H1 (cell line): ENCODE measurements around the gene CYP4Z1. TPM values are rescaled to one million over a fixed set of nuclear protein-coding genes. Genes with fewer than 3 reads are reported as not detected.

Source experiments
- CTCF ChIA-PET: fragments of 300-600 bp; sonication (Branson Sonifier 250); formaldehyde crosslinking; loops from one replicate; lab custom pipeline; 2021; ENCODE audit not compliant: partially characterized antibody; lab: Charles Lee
- POLR2A ChIA-PET: fragments of 300-600 bp; sonication (Branson Sonifier 250); formaldehyde crosslinking; loops from one replicate; lab custom pipeline; 2021; ENCODE audit warnings: inconsistent platforms; ENCODE audit not compliant: partially characterized antibody; lab: Charles Lee
- DNase-seq, 2 experiments: peaks; one replicate each; pipeline versions ENCODE4 v3.0.0 to v3.0.0-alpha.2; 2010 to 2022; ENCODE audit warnings: low spot score in 2 of 2, low read depth in 1 of 2, mixed read lengths in 1 of 2
- FAIRE-seq: peaks from 2 replicates; lab custom pipeline; 2011; peaks lifted over from hg19 to GRCh38; lab: Jason Lieb, UNC
- H2AFZ ChIP-seq: 2 replicates; pipeline ENCODE4 v1.8.1; 2012; ENCODE audit warnings: low read length, inconsistent platforms
- H2AK5ac ChIP-seq: 2 replicates; pipeline ENCODE4 v1.6.1; 2013; ENCODE audit warnings: low read depth, low read length
- H2BK120ac ChIP-seq: replicated peaks from 2 replicates; pipeline ENCODE3; 2013; ENCODE audit warnings: low read depth, low read length, inconsistent platforms
- H2BK12ac ChIP-seq: 2 replicates; pipeline ENCODE4 v1.6.1; 2013; ENCODE audit warnings: low read depth, low read length
- H2BK15ac ChIP-seq: 2 replicates; pipeline ENCODE4 v1.6.1; 2013; ENCODE audit warnings: low read length
- H2BK20ac ChIP-seq: 2 replicates; pipeline ENCODE4 v1.6.1; 2013; ENCODE audit warnings: low read length
- H2BK5ac ChIP-seq: 2 replicates; pipeline ENCODE4 v1.6.1; 2013; ENCODE audit warnings: low read depth, low read length
- H3K14ac ChIP-seq: 2 replicates; pipeline ENCODE4 v1.6.1; 2013; ENCODE audit warnings: inconsistent platforms; ENCODE audit not compliant: insufficient read length
- H3K18ac ChIP-seq: 2 replicates; pipeline ENCODE4 v1.6.1; 2013; ENCODE audit warnings: low read length; ENCODE audit errors: extremely low read depth
- H3K23ac ChIP-seq: 2 replicates; pipeline ENCODE4 v1.6.1; 2013; ENCODE audit warnings: inconsistent platforms; ENCODE audit not compliant: insufficient read length
- H3K23me2 ChIP-seq: 2 replicates; pipeline ENCODE4 v1.6.1; 2013; ENCODE audit warnings: low read depth, low read length
- H3K27ac ChIP-seq: 2 replicates; pipeline ENCODE4 v1.6.1; 2011; ENCODE audit warnings: low read depth, low read length, inconsistent platforms
- H3K27me3 ChIP-seq, 4 experiments: replicated peaks in 1 of 4; 1 replicate in 1 of 4; 2 replicates in 3 of 4; pipeline versions ENCODE4 v1.6.1 to v1.8.1; 2011 to 2013; ENCODE audit warnings: low read length in 3 of 4, mild to moderate bottlenecking in 3 of 4, inconsistent platforms in 2 of 4, mixed read lengths in 2 of 4, moderate library complexity in 1 of 4; ENCODE audit not compliant: control insufficient read depth in 3 of 4, insufficient read depth in 3 of 4; ENCODE audit errors: extremely low read depth in 1 of 4
- H3K36me3 ChIP-seq, 4 experiments: 2 replicates each; pipeline versions ENCODE4 v1.6.1 to v1.8.1; 2011 to 2013; ENCODE audit warnings: mild to moderate bottlenecking in 4 of 4, low read length in 3 of 4, moderate library complexity in 2 of 4, control low read depth in 1 of 4, inconsistent platforms in 1 of 4; ENCODE audit not compliant: insufficient read depth in 4 of 4, control insufficient read depth in 2 of 4
- H3K4ac ChIP-seq: replicated peaks from 2 replicates; pipeline ENCODE3; 2013; ENCODE audit warnings: low read length, low read depth, mixed read lengths, inconsistent platforms; ENCODE audit not compliant: insufficient read length
- H3K4me1 ChIP-seq, 4 experiments: replicated peaks in 1 of 4; 1 replicate in 1 of 4; 2 replicates in 3 of 4; pipeline versions ENCODE4 v1.6.1 to v1.8.1; 2011 to 2013; ENCODE audit warnings: low read length in 3 of 4, inconsistent platforms in 2 of 4, mixed read lengths in 1 of 4; ENCODE audit not compliant: insufficient read depth in 4 of 4, control insufficient read depth in 3 of 4
- H3K4me2 ChIP-seq, 2 experiments: 2 replicates each; pipeline versions ENCODE4 v1.6.1 to v1.8.1; 2011 to 2013; ENCODE audit warnings: low read depth in 2 of 2, low read length in 2 of 2, control low read depth in 1 of 2, inconsistent platforms in 1 of 2, mild to moderate bottlenecking in 1 of 2; ENCODE audit not compliant: insufficient read depth in 1 of 2
- H3K4me3 ChIP-seq, 4 experiments: fragments of 200-600, 300-600 bp in 1 of 4; sonication (generic), shearing (Covaris generic), sonication (Bioruptor Twin) in 1 of 4; 2 replicates each; pipeline versions ENCODE4 v1.5.1 to v1.8.1; 2011 to 2016; ENCODE audit warnings: low read length in 4 of 4, low read depth in 3 of 4, control low read depth in 2 of 4, inconsistent platforms in 2 of 4, mild to moderate bottlenecking in 2 of 4, mixed read lengths in 1 of 4, moderate library complexity in 1 of 4; ENCODE audit not compliant: insufficient read depth in 2 of 4; ENCODE audit errors: extremely low read depth in 1 of 4
- H3K56ac ChIP-seq: replicated peaks from 2 replicates; pipeline ENCODE3; 2013; ENCODE audit warnings: low read depth, mild to moderate bottlenecking, mixed read lengths, low read length, inconsistent platforms; ENCODE audit not compliant: insufficient read length
- H3K79me1 ChIP-seq: 2 replicates; pipeline ENCODE4 v1.6.1; 2013; ENCODE audit warnings: low read depth, low read length, control low read depth
- H3K79me2 ChIP-seq, 2 experiments: 2 replicates each; pipeline versions ENCODE4 v1.6.1 to v1.8.1; 2012 to 2013; ENCODE audit warnings: low read length in 2 of 2, mild to moderate bottlenecking in 2 of 2, inconsistent platforms in 1 of 2; ENCODE audit not compliant: insufficient read depth in 2 of 2, control insufficient read depth in 1 of 2
- H3K9ac ChIP-seq, 4 experiments: replicated peaks in 1 of 4; 1 replicate in 1 of 4; 2 replicates in 3 of 4; pipeline versions ENCODE4 v1.6.1 to v1.8.1; 2011 to 2013; ENCODE audit warnings: low read depth in 3 of 4, low read length in 3 of 4, control low read depth in 2 of 4, mild to moderate bottlenecking in 2 of 4, moderate library complexity in 2 of 4, inconsistent platforms in 1 of 4; ENCODE audit errors: extremely low read depth in 1 of 4
- H3K9me3 ChIP-seq, 2 experiments: 2 replicates each; pipeline versions ENCODE4 v1.6.1 to v1.8.1; 2012 to 2013; ENCODE audit warnings: mild to moderate bottlenecking in 2 of 2, moderate library complexity in 2 of 2, control low read depth in 1 of 2, inconsistent platforms in 1 of 2, low read depth in 1 of 2, low read length in 1 of 2, mixed read lengths in 1 of 2; ENCODE audit not compliant: insufficient read depth in 2 of 2
- H4K20me1 ChIP-seq, 2 experiments: replicated peaks in 1 of 2; 2 replicates each; pipeline versions ENCODE3 to v1.8.1; 2011 to 2013; ENCODE audit warnings: inconsistent platforms in 2 of 2, low read length in 2 of 2, mild to moderate bottlenecking in 1 of 2; ENCODE audit not compliant: insufficient read depth in 2 of 2, control insufficient read depth in 1 of 2
- H4K5ac ChIP-seq: 2 replicates; pipeline ENCODE4 v1.6.1; 2013; ENCODE audit warnings: low read length, low read depth, mixed read lengths, inconsistent platforms; ENCODE audit not compliant: insufficient read length
- H4K8ac ChIP-seq: 2 replicates; pipeline ENCODE4 v1.8.0; 2013; ENCODE audit warnings: mild to moderate bottlenecking, moderate library complexity, low read length, inconsistent platforms; ENCODE audit not compliant: insufficient read depth; ENCODE audit errors: extremely low read depth
- H4K91ac ChIP-seq: replicated peaks from 2 replicates; pipeline ENCODE3; 2013; ENCODE audit warnings: low read length, mixed read lengths, inconsistent platforms; ENCODE audit not compliant: insufficient read length
- JUND ChIP-seq: IDR thresholded peaks from 2 replicates; pipeline ENCODE4 v1.6.1; 2011; ENCODE audit warnings: mild to moderate bottlenecking, improper control_type of control experiment, low read length
- POLR2A ChIP-seq, 2 experiments: IDR thresholded peaks; 1 replicate in 1 of 2; 2 replicates in 1 of 2; pipeline ENCODE4 v1.6.1; 2011; ENCODE audit warnings: low read depth in 2 of 2, low read length in 2 of 2, mild to moderate bottlenecking in 2 of 2; ENCODE audit errors: control extremely low read depth in 1 of 2
- RAD21 ChIP-seq, 2 experiments: IDR thresholded peaks in 1 of 2; conservative IDR thresholded peaks in 1 of 2; 2 replicates each; pipeline ENCODE4 v1.6.1; 2011; ENCODE audit warnings: low read depth in 2 of 2, low read length in 2 of 2, improper control_type of control experiment in 1 of 2, inconsistent platforms in 1 of 2, mild to moderate bottlenecking in 1 of 2, moderate library complexity in 1 of 2
- YY1 ChIP-seq: IDR thresholded peaks from 2 replicates; pipeline ENCODE4 v1.6.1; 2011; ENCODE audit warnings: low read depth, mild to moderate bottlenecking, low read length
- WGBS, 2 experiments: shearing (Covaris generic) in 1 of 2; methylation state at CpG; one replicate each; pipeline versions ENCODE4 v1.1.6 to v1.1.7; 2013 to 2015; ENCODE audit warnings: low lambda C conversion rate in 2 of 2, mixed read lengths in 2 of 2, inconsistent platforms in 1 of 2, low coverage in 1 of 2, missing lambda C conversion rate in 1 of 2; ENCODE audit not compliant: insufficient replicate concordance in 2 of 2, insufficient coverage in 1 of 2, insufficient read length in 1 of 2; ENCODE audit errors: extremely low coverage in 1 of 2, missing lambda C conversion rate in 1 of 2; 5-methylcytosine and 5-hydroxymethylcytosine counted together
- polyA plus RNA-seq, 7 experiments: library from polyadenylated mRNA; depleted of rRNA in 3 of 7; stranded (reverse) in 5 of 7; unstranded in 2 of 7; fragments of >200 nt in 5 of 7; fragments of 200-250 nt in 2 of 7; gene quantifications; 1 replicate in 5 of 7; 2 replicates in 1 of 7; 4 replicates in 1 of 7; pipeline versions ENCODE4 v1.2.1 to v1.2.3, GENCODE V29; 2011 to 2013; ENCODE audit warnings: missing spikeins in 2 of 7, mixed read lengths in 2 of 7
- total RNA-seq: library from RNA; stranded (reverse); fragmentation: NEBNext Ultra II Directional; extraction: Animal tissue kit (Norgen Biotek cat#: 25700); gene quantifications from 2 replicates; pipeline ENCODE4 v1.2.1, GENCODE V29; 2021

CYP4Z1 gene
- total and polyA plus RNA-seq, 2 of the 8 experiments (the other 6 are each of a cell fraction or from before 2014, with no cell fraction given), result not detected

- Histone ChIP-seq H4K91ac (no peak overlapping the region), H4K20me1 (no peaks in the 10 kb centered on the region), H3K4me3 (no peak overlapping the region), H3K4ac (no peak overlapping the region), H2BK5ac (no peak overlapping the region), H3K9me3 (no peaks in the 10 kb centered on the region), H2BK15ac (no peak overlapping the region), H2BK12ac (no peak overlapping the region), H3K79me2 (no peaks in the 10 kb centered on the region), H3K14ac (no peak overlapping the region), H2AFZ (no peak overlapping the region), H4K8ac (no peak overlapping the region), H2BK120ac (no peak overlapping the region), H3K9ac (no peak overlapping the region), H3K56ac (no peak overlapping the region), H2AK5ac (no peak overlapping the region), H3K23ac (no peak overlapping the region), H3K36me3 (no peaks in the 10 kb centered on the region), H3K27ac (no peak overlapping the region), H3K27me3 (peaks cover 0 to 2% (median 0%) of the 10 kb centered on the region in 4 experiments; a peak in 1 of 7 replicates), H4K5ac (no peak overlapping the region), H3K79me1 (no peaks in the 10 kb centered on the region), H3K18ac (no peak overlapping the region), H3K23me2 (no peaks in the 10 kb centered on the region), H2BK20ac (no peak overlapping the region), H3K4me1 (no peaks in the 10 kb centered on the region), H3K4me2 (no peak overlapping the region)
- DNase-seq, result no peak
- ChIA-PET POLR2A (no interaction called here), CTCF (interaction anchor here (0.6 to 1.8 kb wide), 2 partner anchors 7 to 16 kb away, joined by 3 to 6 read pairs; partner anchors contain the start of gene CYP4X1)
- WGBS, 2 experiments, result 91% methylated on average over 3 of the region's 3 CpGs; no CpG with 5 or more reads in 1 of the 2 experiments
- TF ChIP-seq JUND (no peak), POLR2A (IDR thresholded peaks at IDR 0.05; ENCODE audit: control extremely low read depth in 1 of 2, low read depth in 2 of 2, low read length in 2 of 2) (no peak), RAD21 (IDR thresholded peaks at IDR 0.05 in 1 of 2, conservative IDR thresholded peaks at IDR 0.05 in 1 of 2; ENCODE audit: low read depth in 2 of 2, low read length in 2 of 2) (no peak), YY1 (no peak)
- no peak for FAIRE-seq
Observed at GRCh38 chr1:47031059-47031458, 36.0 kb upstream of the CYP4Z1 start.
